ENCODE measurements around the gene DCTN3. TPM values are rescaled to one million over a fixed set of nuclear protein-coding genes. Genes with fewer than 3 reads are reported as not detected.
A peak's percentile ranks its signal among the peaks of the same experiment; 100 is the strongest.

DCTN3 gene
- total and polyA plus RNA-seq, 2 experiments from 2014 or later = 12.9 to 17.9 TPM

- Histone ChIP-seq H3K4me1 (ENCODE audit: insufficient read depth) (peaks cover 30% of the 10 kb centered on the region), H3K36me3 (ENCODE audit: insufficient read depth) (no peaks in the 10 kb centered on the region), H3K27me3 (ENCODE audit: insufficient read depth) (peaks cover 100% of the 10 kb centered on the region), H3K79me2 (replicated peaks; ENCODE audit: insufficient read depth) (no peaks in the 10 kb centered on the region), H3F3A (replicated peaks; ENCODE audit: low read depth) (no peaks in the 10 kb centered on the region), H4K20me1 (replicated peaks; ENCODE audit: insufficient read depth) (peaks cover 6% of the 10 kb centered on the region), H3K27ac (ENCODE audit: low read depth) (no peak overlapping the region), H2AFZ (no peak overlapping the region), H3K9me2 (ENCODE audit: insufficient read depth) (no peaks in the 10 kb centered on the region), H3K4me3 (peak overlapping the region; percentile 30; the same call in 1 of the 2 replicates), H3K4me2 (peak overlapping the region; percentile 71)
- ATAC-seq (peak; percentile 5), DNase-seq (ENCODE audit: low spot score) (no peak)
- Mint-ChIP-seq H3K36me3 (ENCODE audit: low read depth) (no peaks in the 10 kb centered on the region; the same call in 2 of the 3 replicates), H3K27ac (no peak overlapping the region), H3K4me1 (peaks cover 28% of the 10 kb centered on the region), H3K4me3 (peak overlapping the region; percentile 31; the same call in 1 of the 3 replicates), H3K9me3 (peaks cover 3% of the 10 kb centered on the region; the same call in 1 of the 3 replicates), H3K27me3 (ENCODE audit: insufficient read depth, low read depth, poor library complexity) (peaks cover 78% of the 10 kb centered on the region)
- peak; percentile 16 for TF ChIP-seq EZH2 (IDR thresholded peaks at IDR 0.05; ENCODE audit: low read depth, unreplicated experiment)
- TF ChIP-seq JUNB (IDR thresholded peaks at IDR 0.05; ENCODE audit: unreplicated experiment) = no peak
These were observed 34.2 kb downstream of the DCTN3 start for GRCh38 chr9:34585946-34586669.

- H3K4me1 ChIP-seq (ENCODE audit: insufficient read depth) = peaks cover 31% of the 10 kb centered on the region
- Mint-ChIP-seq H3K36me3 (ENCODE audit: low read depth) (no peaks in the 10 kb centered on the region; the same call in 2 of the 3 replicates), H3K9me3 (peaks cover 3% of the 10 kb centered on the region; the same call in 1 of the 3 replicates), H3K27ac (no peak overlapping the region), H3K4me3 (no peak overlapping the region), H3K27me3 (ENCODE audit: insufficient read depth, low read depth, poor library complexity) (peaks cover 78% of the 10 kb centered on the region), H3K4me1 (peaks cover 39% of the 10 kb centered on the region)
- H2AFZ ChIP-seq = no peak overlapping the region
- H3F3A ChIP-seq (replicated peaks; ENCODE audit: low read depth) = no peaks in the 10 kb centered on the region; the same call in 1 of the 2 replicates
- H3K9me2 ChIP-seq (ENCODE audit: insufficient read depth) = no peaks in the 10 kb centered on the region
- TF ChIP-seq ZNF114 (CRISPR knock-in tag; IDR thresholded peaks at IDR 0.05) = no peak
- no peaks in the 10 kb centered on the region for H3K79me2 ChIP-seq (replicated peaks; ENCODE audit: insufficient read depth)
- H3K36me3 ChIP-seq (ENCODE audit: insufficient read depth) = no peaks in the 10 kb centered on the region
- no peak overlapping the region; the same call in 1 of the 2 replicates for H3K4me2 ChIP-seq
- peaks cover 6% of the 10 kb centered on the region for H4K20me1 ChIP-seq (replicated peaks; ENCODE audit: insufficient read depth)
- H3K4me3 ChIP-seq = no peak overlapping the region
- no peak overlapping the region for H3K27ac ChIP-seq (ENCODE audit: low read depth)
- peaks cover 100% of the 10 kb centered on the region for H3K27me3 ChIP-seq (ENCODE audit: insufficient read depth)
- ATAC-seq (no peak), DNase-seq (ENCODE audit: low spot score) (no peak)
These were observed 35.3 kb downstream of the DCTN3 start for GRCh38 chr9:34584970-34585369.

GRCh38 chr9:34582787-34583186 lies 37.5 kb downstream of the DCTN3 start:
- no peaks in the 10 kb centered on the region for H3K36me3 ChIP-seq (ENCODE audit: insufficient read depth)
- H3F3A ChIP-seq (replicated peaks; ENCODE audit: low read depth) = no peaks in the 10 kb centered on the region; the same call in 1 of the 2 replicates
- H4K20me1 ChIP-seq (replicated peaks; ENCODE audit: insufficient read depth) = no peaks in the 10 kb centered on the region; the same call in 1 of the 2 replicates
- H3K4me2 ChIP-seq = no peak overlapping the region
- Mint-ChIP-seq H3K9me3 (no peaks in the 10 kb centered on the region), H3K27me3 (ENCODE audit: insufficient read depth, low read depth, poor library complexity) (peaks cover 75% of the 10 kb centered on the region), H3K4me1 (peaks cover 39% of the 10 kb centered on the region), H3K4me3 (no peak overlapping the region), H3K27ac (no peak overlapping the region), H3K36me3 (ENCODE audit: low read depth) (no peaks in the 10 kb centered on the region)
- no peak overlapping the region for H3K27ac ChIP-seq (ENCODE audit: low read depth)
- DNase-seq (ENCODE audit: low spot score) = no peak
- H3K79me2 ChIP-seq (replicated peaks; ENCODE audit: insufficient read depth) = no peaks in the 10 kb centered on the region
- no peak for ATAC-seq
- no peak overlapping the region for H2AFZ ChIP-seq
- peaks cover 100% of the 10 kb centered on the region for H3K27me3 ChIP-seq (ENCODE audit: insufficient read depth)
- no peak overlapping the region for H3K4me3 ChIP-seq
- H3K9me2 ChIP-seq (ENCODE audit: insufficient read depth) = no peaks in the 10 kb centered on the region
- H3K4me1 ChIP-seq (ENCODE audit: insufficient read depth) = peaks cover 37% of the 10 kb centered on the region
- TF ChIP-seq ZNF114 (CRISPR knock-in tag; IDR thresholded peaks at IDR 0.05) = no peak
- no peak for TF ChIP-seq ZNF331 (CRISPR knock-in tag; IDR thresholded peaks at IDR 0.05; ENCODE audit: low read depth)
- TF ChIP-seq EZH2phosphoT487 (IDR thresholded peaks at IDR 0.05; ENCODE audit: unreplicated experiment) = no peak
- TF ChIP-seq STAT1 (IDR thresholded peaks at IDR 0.05; ENCODE audit: unreplicated experiment) = no peak
- no peak for TF ChIP-seq REST (IDR thresholded peaks at IDR 0.05; ENCODE audit: unreplicated experiment)
- no peak for TF ChIP-seq ETS1 (IDR thresholded peaks at IDR 0.05)
- no peak for TF ChIP-seq JUNB (IDR thresholded peaks at IDR 0.05; ENCODE audit: unreplicated experiment)
- no peak for TF ChIP-seq NANOG (IDR thresholded peaks at IDR 0.05; ENCODE audit: borderline replicate concordance)
- TF ChIP-seq CTCF (conservative IDR thresholded peaks at IDR 0.05; ENCODE audit: low read depth in 2 of 2) = no peak
- TF ChIP-seq POLR2AphosphoS5 (IDR thresholded peaks at IDR 0.05; ENCODE audit: low read depth) = no peak

Measured in GM23338 (cell line).